ENCODE results near the gene EID2B.

EID2B gene

GRCh38 chr19:39531834-39532232 is 819 bp downstream of the EID2B start:
- DNase-seq (ENCODE audit: low spot score), result no peak

GRCh38 chr19:39525205-39525604 is 7.4 kb downstream of the EID2B start:
- no peak for DNase-seq (ENCODE audit: low spot score)

- no peak for DNase-seq (ENCODE audit: low spot score)
Observed at GRCh38 chr19:39524495-39524894, 8.2 kb downstream of the EID2B start.

GRCh38 chr19:39520541-39521484 is 11.8 kb downstream of the EID2B start:
- no peak for DNase-seq (ENCODE audit: low spot score)

- DNase-seq (ENCODE audit: low spot score), result no peak
Observed at GRCh38 chr19:39518975-39519374, 13.7 kb downstream of the EID2B start.

- no peak for DNase-seq (ENCODE audit: low spot score)
Observed at GRCh38 chr19:39518458-39518857, 14.2 kb downstream of the EID2B start.

- no peak for DNase-seq (ENCODE audit: low spot score)
Observed at GRCh38 chr19:39517432-39517831, 15.2 kb downstream of the EID2B start.

- no peak for DNase-seq (ENCODE audit: low spot score)
Observed at GRCh38 chr19:39516270-39516669, 16.4 kb downstream of the EID2B start.

GRCh38 chr19:39515551-39516191 is 17.0 kb downstream of the EID2B start:
- no peak for DNase-seq (ENCODE audit: low spot score)

- no peak for DNase-seq (ENCODE audit: low spot score)
Observed at GRCh38 chr19:39514840-39515550, 17.7 kb downstream of the EID2B start, which contains the start of gene SELENOV. SELENOV (plus strand) TSS chr19:39515139; CDS start chr19:39515213, 74 bp downstream.

- no peak for DNase-seq (ENCODE audit: low spot score)
Observed at GRCh38 chr19:39512988-39513387, 19.7 kb downstream of the EID2B start.

GRCh38 chr19:39509233-39509632 is 23.4 kb downstream of the EID2B start:
- DNase-seq (ENCODE audit: low spot score), result no peak

GRCh38 chr19:39508629-39509028 is 24.0 kb downstream of the EID2B start:
- no peak for DNase-seq (ENCODE audit: low spot score)

- DNase-seq (ENCODE audit: low spot score), result no peak
Observed at GRCh38 chr19:39507715-39508364, 24.8 kb downstream of the EID2B start.

- DNase-seq (ENCODE audit: low spot score), result no peak
Observed at GRCh38 chr19:39506944-39507714, 25.5 kb downstream of the EID2B start.

- DNase-seq (ENCODE audit: low spot score), result no peak
Observed at GRCh38 chr19:39506598-39506943, 26.1 kb downstream of the EID2B start.

GRCh38 chr19:39502640-39503417 is 29.8 kb downstream of the EID2B start:
- DNase-seq (ENCODE audit: low spot score), result peak; percentile 78

- DNase-seq (ENCODE audit: low spot score), result no peak
Observed at GRCh38 chr19:39501340-39501739, 31.3 kb downstream of the EID2B start.

- DNase-seq (ENCODE audit: low spot score), result no peak
Observed at GRCh38 chr19:39500543-39500942, 32.1 kb downstream of the EID2B start.

- DNase-seq (ENCODE audit: low spot score), result no peak
Observed at GRCh38 chr19:39499932-39500331, 32.7 kb downstream of the EID2B start.
